GM19025 (cell line): ENCODE data around the gene CNOT2.
A peak's percentile ranks its signal among the peaks of the same experiment; 100 is the strongest.

Experiments used
- ATAC-seq: cut with Tn5 transposase; IDR thresholded peaks from one replicate; pipeline ENCODE4 v1.9.1; 2021; ENCODE audit warnings: mild to moderate bottlenecking, low read depth, moderate library complexity; ENCODE audit not compliant: unreplicated experiment

CNOT2 gene, protein sequence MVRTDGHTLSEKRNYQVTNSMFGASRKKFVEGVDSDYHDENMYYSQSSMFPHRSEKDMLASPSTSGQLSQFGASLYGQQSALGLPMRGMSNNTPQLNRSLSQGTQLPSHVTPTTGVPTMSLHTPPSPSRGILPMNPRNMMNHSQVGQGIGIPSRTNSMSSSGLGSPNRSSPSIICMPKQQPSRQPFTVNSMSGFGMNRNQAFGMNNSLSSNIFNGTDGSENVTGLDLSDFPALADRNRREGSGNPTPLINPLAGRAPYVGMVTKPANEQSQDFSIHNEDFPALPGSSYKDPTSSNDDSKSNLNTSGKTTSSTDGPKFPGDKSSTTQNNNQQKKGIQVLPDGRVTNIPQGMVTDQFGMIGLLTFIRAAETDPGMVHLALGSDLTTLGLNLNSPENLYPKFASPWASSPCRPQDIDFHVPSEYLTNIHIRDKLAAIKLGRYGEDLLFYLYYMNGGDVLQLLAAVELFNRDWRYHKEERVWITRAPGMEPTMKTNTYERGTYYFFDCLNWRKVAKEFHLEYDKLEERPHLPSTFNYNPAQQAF

DNA sequence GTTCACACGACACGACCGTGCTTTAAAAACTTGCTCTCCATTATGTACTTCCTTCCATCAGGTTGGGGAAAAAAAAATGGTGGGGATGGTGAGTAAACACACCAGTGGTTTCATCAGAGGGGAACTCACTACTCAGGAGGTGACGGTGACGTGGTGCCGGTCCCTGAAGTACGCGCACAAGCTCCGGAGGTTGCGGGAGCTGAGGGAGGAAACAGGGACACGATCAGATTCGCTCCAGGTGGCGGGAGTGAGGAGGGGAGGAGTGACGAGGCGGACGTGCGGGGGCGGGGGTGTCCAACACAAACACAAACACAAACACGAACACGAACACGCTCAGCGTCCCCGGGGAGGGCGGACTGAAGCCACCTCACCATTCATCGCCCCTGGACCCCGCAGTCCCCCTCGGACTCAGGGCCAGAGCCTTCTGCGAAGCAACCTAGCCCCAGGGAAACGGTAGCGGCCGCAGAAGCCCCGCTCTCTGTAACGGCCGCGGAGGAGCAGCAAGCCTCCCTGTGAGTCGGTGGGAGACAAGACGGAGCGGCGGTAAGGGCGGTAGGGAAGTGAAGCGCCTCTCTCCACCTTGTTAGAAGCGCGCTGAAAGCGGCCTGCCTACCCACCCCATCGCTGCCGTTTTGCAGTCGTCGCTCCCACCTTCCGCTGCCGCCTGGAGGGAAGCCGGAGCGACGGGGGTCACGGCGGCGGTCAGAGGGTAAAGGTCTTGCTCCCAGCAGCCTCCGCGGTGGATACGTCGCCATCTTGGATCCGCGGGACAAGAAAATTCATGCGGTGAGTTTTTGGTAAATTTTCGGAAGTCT lies at the start of gene CNOT2:
Gene CNOT2, plus strand, starts transcription at position 739 of the 815 bp plus-strand sequence. CDS start 34,794 bp downstream, outside the sequence.
- peak; percentile 69 for ATAC-seq

DNA sequence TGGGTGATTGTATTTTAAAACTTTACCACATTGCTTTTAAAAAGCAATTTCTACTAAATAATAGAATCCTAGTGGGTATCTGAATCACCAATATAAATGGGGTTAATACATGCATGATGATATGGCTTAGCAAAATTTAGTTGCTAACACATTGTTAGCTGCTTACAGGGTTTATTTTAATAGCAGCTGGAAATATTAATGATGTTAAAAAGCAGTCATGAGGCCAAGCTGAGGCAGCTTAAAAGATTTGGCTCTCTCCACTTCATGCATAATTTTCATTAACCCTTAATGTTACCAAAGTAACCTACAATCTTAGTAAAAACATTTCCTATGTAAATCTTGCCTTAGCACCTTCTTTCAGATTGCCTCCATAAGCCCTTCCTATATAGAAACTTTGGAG lies 49.2 kb upstream of the CNOT2 start:
- ATAC-seq = no peak

DNA sequence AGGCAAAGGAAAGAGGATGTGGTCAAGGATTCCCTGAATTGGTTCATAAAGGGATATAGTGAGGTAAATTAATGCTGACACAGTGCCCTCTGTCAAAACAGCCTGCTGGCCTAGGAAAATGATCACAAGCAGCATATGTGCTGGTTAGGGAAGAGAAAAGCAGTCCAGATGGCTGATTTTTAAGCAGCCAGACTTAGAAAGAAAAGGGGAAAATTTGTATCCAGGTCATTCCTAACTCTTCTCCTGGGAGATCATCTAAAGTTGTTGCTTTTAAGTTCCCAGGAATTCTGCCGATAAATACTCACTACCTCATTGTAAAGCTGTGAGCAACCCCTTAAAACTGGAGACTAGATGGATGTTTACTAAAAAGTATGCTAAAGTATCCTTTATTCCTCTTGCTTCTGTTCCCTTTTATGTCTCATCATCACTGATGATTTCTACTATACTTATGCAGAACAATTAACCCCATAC lies 46.4 kb upstream of the CNOT2 start:
- ATAC-seq = no peak

DNA sequence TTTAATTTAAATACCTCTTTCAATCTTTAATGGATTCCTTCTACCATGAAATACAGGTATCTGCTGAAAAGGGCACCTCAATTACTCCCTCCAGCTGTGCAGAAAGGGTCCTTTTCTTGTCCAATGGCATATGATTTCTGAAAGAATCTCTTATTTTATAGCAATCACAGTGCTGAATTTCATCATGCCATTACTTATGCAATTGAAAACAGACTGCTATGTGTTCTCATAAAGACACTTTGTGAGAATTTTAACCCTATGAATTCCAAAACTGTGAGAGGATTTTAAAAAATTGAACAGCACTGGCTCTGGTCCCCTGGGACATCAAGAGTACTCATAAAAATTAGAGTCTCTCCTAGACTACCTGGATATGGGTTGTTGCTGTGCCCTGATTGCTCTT lies 45.9 kb upstream of the CNOT2 start:
- ATAC-seq = no peak

DNA sequence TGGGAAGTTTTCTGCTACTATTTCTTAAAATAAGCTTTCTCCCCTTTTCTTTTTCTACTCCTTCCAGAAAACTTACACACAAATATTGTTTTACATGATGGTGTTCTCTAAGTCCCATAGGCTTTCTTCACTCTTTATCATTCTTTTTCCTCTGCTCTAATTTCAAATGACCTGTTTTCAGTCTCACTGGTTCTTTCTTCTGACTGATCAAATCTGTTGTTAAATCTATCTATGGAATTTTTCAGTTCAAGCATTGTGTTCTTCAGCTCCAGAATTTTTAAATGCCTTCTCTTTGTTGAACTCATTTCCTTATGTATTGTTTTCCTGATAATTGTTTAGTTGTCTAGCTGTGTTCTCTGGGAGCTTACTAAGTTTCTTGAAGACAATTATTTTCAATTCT lies 29.5 kb upstream of the CNOT2 start:
- ATAC-seq = no peak

DNA sequence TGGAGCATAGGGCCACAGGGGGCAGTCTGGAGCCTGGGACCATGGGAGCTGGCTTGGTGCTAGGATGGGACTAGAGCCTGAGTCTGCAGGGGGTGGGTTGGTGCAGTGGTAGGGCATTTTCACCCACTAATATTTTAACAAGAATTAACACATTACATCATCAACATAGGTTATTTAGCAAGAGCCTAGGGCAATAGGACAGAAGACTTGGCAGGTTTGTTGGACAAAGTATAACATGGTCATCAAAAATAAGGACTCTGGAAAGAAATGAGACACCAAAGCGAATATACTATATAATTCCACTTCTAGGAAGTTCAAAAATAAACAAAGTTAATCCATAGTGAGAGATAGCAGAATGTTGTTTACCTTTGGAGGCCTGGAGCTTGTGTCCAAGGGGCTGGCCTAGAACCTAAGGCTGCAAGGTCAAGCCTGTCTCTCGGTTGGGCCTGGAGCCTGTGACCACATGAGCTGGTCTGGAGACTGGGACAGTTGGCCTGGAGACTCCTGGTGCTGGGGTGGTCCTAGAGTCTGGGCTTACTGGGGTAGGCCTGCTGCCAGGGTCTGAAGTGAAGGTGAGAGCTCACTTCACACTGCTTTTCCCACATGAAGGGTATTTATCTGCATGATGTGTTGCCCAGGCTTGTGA lies 28.1 kb upstream of the CNOT2 start:
- ATAC-seq = no peak

DNA sequence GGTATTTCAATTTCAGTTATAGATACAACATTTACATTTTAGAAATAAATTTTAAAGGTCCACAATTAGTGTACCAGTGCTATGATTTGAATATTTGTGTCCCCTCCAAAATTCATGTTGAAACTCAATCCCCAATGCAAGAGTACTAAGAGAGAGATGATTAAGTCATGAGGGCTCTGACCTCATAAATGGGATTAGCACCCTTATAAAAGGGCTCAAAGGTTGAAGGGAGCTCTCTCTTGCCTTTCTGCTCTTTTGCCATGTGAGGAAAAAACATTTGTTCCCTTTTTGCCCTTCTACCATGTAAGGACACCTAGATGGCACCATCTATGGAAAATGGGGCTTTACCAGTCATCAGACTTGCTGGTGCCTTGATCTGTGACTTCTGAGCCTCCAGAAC lies 25.8 kb upstream of the CNOT2 start:
- no peak for ATAC-seq

DNA sequence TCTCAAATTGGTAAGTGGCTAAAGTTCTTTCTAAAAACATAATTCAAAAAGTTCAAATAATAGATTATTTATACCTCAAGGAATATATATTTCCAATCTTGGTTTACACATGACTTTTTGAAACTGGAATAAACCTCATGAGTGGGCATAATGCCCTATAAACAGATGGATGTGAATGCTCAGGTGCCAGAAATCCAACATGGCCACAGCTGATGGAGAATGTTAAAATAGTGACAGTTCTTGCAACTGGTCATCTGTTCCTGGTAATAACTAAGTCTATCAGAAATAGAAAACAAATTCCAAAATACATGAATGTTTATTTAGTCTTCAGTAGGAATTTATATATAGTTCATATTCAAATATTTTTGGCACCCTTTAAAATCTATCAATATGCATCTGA lies 21.6 kb upstream of the CNOT2 start:
- no peak for ATAC-seq

DNA sequence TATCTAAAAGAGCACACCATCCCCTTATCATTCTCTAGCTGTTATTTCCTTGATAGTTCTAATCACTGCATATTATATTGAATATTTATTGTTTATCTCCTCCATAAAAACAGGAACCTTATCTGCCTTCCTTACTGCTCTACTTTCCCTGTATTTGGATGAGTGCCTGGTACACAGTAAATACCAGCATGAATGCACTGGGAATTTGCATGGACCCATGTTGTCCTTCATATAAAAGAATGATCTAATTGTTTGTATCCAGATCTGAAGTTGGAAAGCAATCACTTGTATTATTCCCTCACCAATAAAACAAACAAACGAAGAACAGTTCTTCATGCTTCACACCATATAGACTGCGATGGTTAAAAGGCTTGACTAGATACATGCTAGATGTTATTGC lies 15.3 kb upstream of the CNOT2 start:
- no peak for ATAC-seq

DNA sequence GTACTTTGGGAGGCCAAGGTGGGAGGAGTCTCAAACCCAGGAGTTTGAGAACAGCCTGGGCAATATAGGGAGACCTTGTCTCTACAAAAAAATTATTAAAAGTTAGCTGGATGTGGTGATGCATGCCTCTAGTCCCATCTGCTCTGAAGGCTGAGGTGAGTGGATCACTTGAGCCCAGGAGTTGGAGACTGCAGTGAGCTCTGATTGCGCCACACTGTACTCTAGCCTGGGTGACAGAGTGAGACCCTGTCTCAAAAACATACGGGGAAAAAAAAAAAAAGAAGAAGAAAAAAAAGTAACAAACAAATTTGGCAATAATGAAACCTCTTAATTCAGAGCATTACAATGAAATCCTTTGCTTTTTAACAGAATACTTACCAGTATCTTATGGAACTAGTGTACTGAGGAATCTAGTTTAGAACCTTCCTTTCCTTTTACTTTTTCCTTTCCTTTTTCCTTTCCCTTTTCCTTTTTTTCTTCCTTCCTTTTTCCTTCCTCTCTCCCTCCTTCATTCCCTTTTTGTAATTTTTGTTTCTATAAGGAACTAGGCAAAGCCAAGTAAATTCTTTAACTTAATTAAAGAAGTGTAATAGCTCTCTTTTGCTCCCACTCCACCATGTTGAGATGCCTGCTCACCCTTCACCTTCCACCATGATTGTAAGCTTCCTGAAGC lies 12.2 kb upstream of the CNOT2 start:
- ATAC-seq = no peak

DNA sequence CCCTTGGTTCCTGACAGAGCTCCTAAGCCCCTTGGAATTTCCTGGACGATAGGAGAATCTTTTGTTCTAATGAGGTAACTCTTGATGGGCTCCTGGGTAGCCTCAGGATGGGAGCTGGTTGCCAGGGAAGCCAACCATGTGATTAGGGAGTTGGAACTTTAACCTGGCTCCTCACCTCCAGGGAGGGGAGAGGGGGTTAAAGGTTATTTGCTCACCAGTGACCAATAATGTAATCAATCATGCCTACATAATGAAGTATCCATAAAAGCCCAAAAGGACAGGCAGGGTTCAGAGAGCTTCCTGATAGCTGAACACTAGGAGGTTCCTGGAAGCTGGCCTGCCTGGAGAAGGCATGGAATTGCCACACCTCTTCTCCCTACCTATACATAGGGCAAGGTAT lies 6.2 kb upstream of the CNOT2 start:
- no peak for ATAC-seq

DNA sequence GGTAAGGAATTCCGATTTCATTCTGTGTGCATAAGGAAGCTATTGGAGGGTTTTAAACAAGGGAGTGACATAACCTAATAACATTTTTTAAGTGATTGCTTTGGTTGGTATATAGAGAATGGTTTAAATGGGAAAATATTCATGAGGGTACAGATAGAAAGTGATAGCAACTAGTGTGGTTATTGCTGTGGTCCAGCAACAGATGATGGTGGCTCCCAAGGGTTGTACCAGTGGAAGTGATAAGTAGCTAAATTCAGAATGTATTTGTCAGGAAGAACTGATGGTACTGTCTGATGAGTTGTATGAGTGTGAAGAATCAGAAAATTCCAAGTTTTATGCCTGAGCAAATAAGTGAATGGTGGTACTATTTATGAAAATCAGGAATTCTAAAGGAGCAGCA lies 2.6 kb upstream of the CNOT2 start:
- no peak for ATAC-seq

DNA sequence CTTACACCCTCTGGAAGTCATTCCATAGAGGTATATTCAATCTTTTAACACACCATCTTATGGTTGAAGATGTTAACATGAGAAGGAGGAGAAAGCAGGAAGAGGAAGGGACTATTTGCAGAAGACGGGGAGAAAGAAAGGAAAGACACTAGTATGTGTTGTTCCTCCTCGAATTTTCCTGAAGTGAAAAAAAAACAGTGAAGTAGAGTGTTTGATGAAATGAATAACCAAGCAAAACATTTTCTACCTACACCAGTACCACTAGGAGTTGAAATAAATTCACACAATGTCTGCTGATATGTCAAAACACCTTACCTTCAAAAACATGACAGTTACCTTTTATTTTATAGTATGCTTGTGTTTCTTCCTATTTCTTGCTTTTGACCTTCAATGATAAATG lies 1.4 kb upstream of the CNOT2 start:
- no peak for ATAC-seq

DNA sequence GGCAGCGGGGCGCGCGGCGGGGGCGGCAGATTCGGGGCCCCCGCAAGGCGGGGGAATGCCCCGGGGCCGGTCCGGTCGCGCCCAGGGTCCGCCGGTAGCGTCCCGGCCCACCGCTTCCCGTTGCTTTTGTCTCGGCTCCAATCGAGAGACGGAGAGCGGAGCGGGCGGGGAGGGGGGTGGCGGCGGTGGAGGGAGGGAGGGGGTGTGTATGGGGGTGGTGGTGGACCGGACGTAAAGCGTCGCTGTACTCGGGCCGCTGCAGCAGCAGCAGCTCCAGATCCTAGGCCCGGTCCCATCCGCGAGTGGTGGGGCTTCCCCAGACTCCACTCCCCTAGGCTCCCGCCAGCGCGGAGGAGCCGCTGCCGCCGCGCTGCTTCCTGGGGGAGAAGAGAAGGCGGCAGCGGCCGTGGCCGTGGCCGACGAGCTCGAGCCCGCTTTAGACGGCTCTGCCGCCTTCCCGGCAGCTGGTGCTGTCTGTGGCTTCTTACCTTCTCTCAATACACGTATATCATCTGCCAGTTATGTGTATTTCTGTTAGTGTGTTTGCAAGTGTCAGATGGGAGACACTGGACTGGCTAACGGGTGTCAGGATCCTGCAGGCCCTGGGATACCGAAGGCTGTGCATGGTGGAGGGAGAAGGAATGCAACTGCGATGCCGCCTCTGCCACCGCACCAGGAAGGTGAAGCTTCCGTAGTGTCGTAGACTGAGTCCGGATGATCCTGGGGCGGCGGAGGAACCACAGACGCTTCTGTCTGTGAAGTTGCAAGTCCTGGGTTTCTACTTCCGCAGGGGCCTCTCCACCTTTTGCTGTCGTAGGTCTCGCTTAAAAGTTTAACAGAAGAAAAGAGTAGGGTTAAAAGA lies 508 bp downstream of the CNOT2 start:
- peak; percentile 42 for ATAC-seq

DNA sequence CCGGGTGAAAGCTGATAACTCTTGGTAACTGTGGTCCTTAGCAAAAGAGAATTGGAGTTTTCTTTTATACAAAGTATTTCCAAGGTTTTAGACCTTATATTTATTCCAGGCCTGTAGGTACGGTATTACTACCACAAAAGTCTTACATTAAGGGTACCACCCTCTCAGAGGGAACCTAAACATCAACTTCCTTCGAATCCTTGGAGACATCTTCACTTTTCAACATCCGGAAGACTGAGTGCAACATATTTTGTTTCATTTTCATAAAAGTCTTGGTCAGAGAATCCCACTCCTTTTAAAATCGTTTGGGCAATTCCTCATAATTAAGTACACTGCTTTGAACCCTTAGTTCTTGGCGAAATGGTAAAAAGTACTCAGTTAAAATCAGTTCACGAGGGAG lies 1.2 kb downstream of the CNOT2 start:
- ATAC-seq = no peak

DNA sequence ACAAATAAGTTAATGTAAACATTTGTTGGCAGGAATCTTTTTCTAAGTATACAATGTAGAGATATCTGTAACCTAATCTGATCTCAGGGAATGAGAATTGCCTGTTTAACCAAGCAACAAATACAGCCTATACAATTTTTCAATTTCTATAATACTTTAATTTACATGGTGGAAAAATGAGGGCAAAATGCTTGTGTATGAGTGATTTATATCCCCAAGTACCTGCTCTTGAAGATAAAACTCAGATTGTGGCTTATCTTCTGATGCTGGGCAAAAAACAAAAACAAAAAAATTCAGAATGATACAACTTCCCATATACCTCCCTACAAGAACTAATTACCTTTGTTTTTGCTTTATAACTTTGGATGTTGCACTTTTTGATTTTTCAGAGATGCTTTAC lies 2.2 kb downstream of the CNOT2 start:
- ATAC-seq = no peak

DNA sequence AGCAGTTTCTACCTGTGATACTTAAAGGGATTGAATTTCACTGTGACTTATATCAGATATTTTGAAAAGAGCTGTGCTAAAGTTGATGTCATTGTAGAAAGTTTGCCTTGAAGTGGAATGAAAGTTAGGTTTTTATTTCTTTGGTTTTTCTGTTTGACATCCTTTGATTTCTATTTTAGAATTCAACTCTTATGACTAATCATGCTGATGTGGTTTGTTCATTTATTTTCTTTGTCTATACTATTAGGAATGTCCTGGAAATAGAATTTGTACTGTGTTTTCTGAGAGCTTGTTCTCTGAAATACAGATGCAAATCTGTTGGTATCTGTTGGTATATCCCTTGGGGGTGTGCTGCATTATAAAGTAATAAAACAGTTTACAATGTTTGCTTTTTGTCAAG lies 3.3 kb downstream of the CNOT2 start:
- no peak for ATAC-seq

DNA sequence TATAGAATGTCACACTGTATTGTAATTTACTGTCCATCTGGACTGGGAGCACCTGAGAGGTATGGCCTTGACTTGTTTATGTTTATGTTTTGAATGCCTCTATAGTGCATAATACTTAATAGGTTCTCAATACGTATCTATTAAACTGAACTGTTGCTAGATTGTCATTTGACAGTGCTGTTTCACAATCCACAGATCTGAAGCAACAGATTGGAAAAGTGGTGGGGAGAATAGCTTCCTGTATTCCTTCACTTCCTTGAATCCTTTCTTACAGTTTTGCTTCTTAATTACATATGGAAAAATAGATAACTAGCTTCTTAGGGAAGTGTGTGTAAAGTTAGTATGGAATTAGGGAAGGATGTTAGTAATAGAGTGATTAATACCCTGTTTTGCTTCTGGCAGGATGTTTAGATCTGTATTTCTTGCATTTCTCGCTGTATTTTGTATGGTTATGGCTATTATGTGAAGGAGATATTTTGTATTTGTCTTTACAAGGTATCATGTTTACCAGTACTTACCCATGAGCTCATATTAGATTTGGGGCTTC lies 4.5 kb downstream of the CNOT2 start:
- ATAC-seq = no peak

DNA sequence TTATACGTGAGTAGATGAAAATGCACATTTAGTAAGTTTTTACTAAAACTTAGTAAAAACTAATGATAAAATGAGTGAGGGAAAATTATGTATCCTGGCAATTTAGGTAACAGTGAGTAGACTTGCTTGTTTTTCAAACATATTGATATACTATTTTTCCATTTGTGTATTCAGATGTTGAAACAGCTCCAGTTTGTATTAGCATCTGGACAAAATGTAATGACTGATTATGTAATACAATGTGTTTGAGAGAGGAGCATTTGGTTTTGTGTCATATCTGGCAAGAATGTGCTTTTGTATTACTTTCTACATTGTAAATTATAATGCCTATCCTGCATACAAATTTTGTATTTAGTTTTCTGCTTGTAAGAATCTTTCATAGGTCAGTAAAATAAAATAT lies 5.6 kb downstream of the CNOT2 start:
- no peak for ATAC-seq
